Pancreas (tissue), 10 donors: ENCODE measurements around the gene PTTG1IP. TPM values are rescaled to one million over a fixed set of nuclear protein-coding genes. Genes with fewer than 3 reads are reported as not detected.

Experiments used
- ATAC-seq, 4 donors: fragments of 200-7000 bp; cut with Tn5 transposase; one replicate each; pipeline versions ENCODE4 v1.8.0 to v1.9.1; 2020; ENCODE audit warnings: mild to moderate bottlenecking in 4 of 4, moderate library complexity in 4 of 4
- DNase-seq, 6 donors: peaks; one replicate each; pipeline ENCODE4 v3.0.0-alpha.2; 2020
- FAIRE-seq: peaks from 2 replicates; lab custom pipeline; 2012; peaks lifted over from hg19 to GRCh38; lab: Jason Lieb, UNC
- H3K27ac ChIP-seq, 4 donors: fragments of 200-600 bp; sonication (generic); 1 replicate in 3 of 4; 2 replicates in 1 of 4; pipeline versions ENCODE4 v1.5.0 to v1.8.0; 2020
- H3K27me3 ChIP-seq, 4 donors: fragments of 200-600 bp; one replicate each; pipeline ENCODE4 v1.8.0; 2021
- H3K36me3 ChIP-seq, 3 donors: fragments of 200-600 bp; sonication (generic) in 1 of 3; one replicate each; pipeline versions ENCODE4 v1.5.0 to v1.8.0; 2020 to 2021
- H3K4me1 ChIP-seq, 3 donors: fragments of 200-600 bp; one replicate each; pipeline ENCODE4 v1.8.0; 2021
- H3K4me3 ChIP-seq, 4 donors: fragments of 200-600 bp; sonication (generic) in 2 of 4; one replicate each; pipeline versions ENCODE4 v1.5.0 to v1.8.0; 2020 to 2021
- H3K9me3 ChIP-seq, 4 donors: fragments of 200-600 bp; one replicate each; pipeline ENCODE4 v1.8.0; 2021
- CTCF ChIP-seq, 4 donors: fragments of 200-600 bp; sonication (generic) in 3 of 4; IDR thresholded peaks; one replicate each; pipeline versions ENCODE4 v1.5.0 to v1.8.0; 2021; ENCODE audit warnings: antibody characterized with exemption in 4 of 4
- WGBS, 2 donors: extraction: QIAGEN DNeasy Blood & Tissue Kit; methylation state at CpG; one replicate each; pipeline ENCODE4 v1.1.7; 2013; 5-methylcytosine and 5-hydroxymethylcytosine counted together
- intact Hi-C, 3 donors: fragments of 100-400 bp; cut with DNase I; formaldehyde crosslinking; loops; one replicate each; pipeline versions ENCODE4 v1.11.1 to v1.14.2; 2022
- polyA plus RNA-seq, 2 donors: library from polyadenylated mRNA; stranded (reverse); fragments of 200-250 nt; gene quantifications; one replicate each; pipeline ENCODE4 v1.2.3, GENCODE V29; 2013
- total RNA-seq, 6 donors: library from RNA; stranded (reverse); fragmentation: NEBNext Ultra II Directional in 4 of 6; extraction: Animal tissue kit (Norgen Biotek cat#: 25700) in 4 of 6; gene quantifications; one replicate each; pipeline versions ENCODE4 v1.2.1 to v1.2.4, GENCODE V29; 2021 to 2023
- donor health status: healthy with polysubstance abuse.
- donor health status: DM: no; HTN: no; CAD: no; lungs with moderate emphysema.
- donor health status: DM: no; HTN: no; CAD: no.
- donor health status: control.
- donor health status: control.
- donor health status: Bipolar disorder and iron deficiency.
- donor health status: DM: yes; HTN: yes; CAD: no.
- donor health status: DM: no; HTN: no; CAD: no.
- donor health status: DM: no; HTN: no; CAD: no.
- donor health status: DM: yes; HTN: yes; CAD: no.

PTTG1IP gene
- total and polyA plus RNA-seq, 8 donors: 44.9 to 118 (median 60.6) TPM

GRCh38 chr21:44905728-44906090 lies 32.2 kb upstream of the PTTG1IP start:
- Histone ChIP-seq H3K36me3 (no peaks in the 10 kb centered on the region), H3K4me3 (no peak overlapping the region), H3K27ac (no peak overlapping the region), H3K27me3 (no peaks in the 10 kb centered on the region), H3K4me1 (peaks cover 6 to 8% (median 7%) of the 10 kb centered on the region in 3 donors), H3K9me3 (no peaks in the 10 kb centered on the region)
- intact Hi-C loops: no loop called here
- WGBS, 2 donors: 58 to 75% methylated on average over 6 to 7 of the region's 7 CpGs
- DNase-seq: no peak
- no peak for FAIRE-seq
- TF ChIP-seq CTCF (IDR thresholded peaks at IDR 0.05): no peak
- ATAC-seq: peak in 1 of 4 donors; percentile 18

GRCh38 chr21:44905016-44905727 lies 31.7 kb upstream of the PTTG1IP start:
- 73 to 79% methylated on average over 21 to 22 of the region's 22 CpGs for WGBS, 2 donors
- Histone ChIP-seq H3K9me3 (no peaks in the 10 kb centered on the region), H3K4me3 (no peak overlapping the region), H3K4me1 (peaks cover 1 to 4% (median 2%) of the 10 kb centered on the region in 3 donors), H3K27ac (no peak overlapping the region), H3K36me3 (no peaks in the 10 kb centered on the region), H3K27me3 (no peaks in the 10 kb centered on the region)
- no peak for TF ChIP-seq CTCF (IDR thresholded peaks at IDR 0.05)
- DNase-seq (peak in 1 of 6 donors; percentile 59), FAIRE-seq (no peak), ATAC-seq (no peak)
- intact Hi-C loops: no loop called here

GRCh38 chr21:44904141-44904923 lies 30.8 kb upstream of the PTTG1IP start:
- TF ChIP-seq CTCF (IDR thresholded peaks at IDR 0.05): no peak
- Histone ChIP-seq H3K27ac (no peak overlapping the region), H3K4me1 (no peaks in the 10 kb centered on the region), H3K4me3 (no peak overlapping the region), H3K36me3 (no peaks in the 10 kb centered on the region), H3K9me3 (no peaks in the 10 kb centered on the region), H3K27me3 (no peaks in the 10 kb centered on the region)
- no peak for ATAC-seq
- no peak for DNase-seq
- FAIRE-seq: no peak
- intact Hi-C loops: no loop called here
- WGBS, 2 donors: 70 to 84% methylated on average over 14 of the region's 14 CpGs

- Histone ChIP-seq H3K27me3 (no peaks in the 10 kb centered on the region), H3K4me1 (no peaks in the 10 kb centered on the region), H3K36me3 (no peaks in the 10 kb centered on the region), H3K27ac (no peak overlapping the region), H3K4me3 (no peak overlapping the region), H3K9me3 (no peaks in the 10 kb centered on the region)
- FAIRE-seq (no peak), ATAC-seq (no peak), DNase-seq (peak in 1 of 6 donors; percentile 39)
- 54 to 66% methylated on average over 22 of the region's 22 CpGs for WGBS, 2 donors
- intact Hi-C loops: no loop called here
- TF ChIP-seq CTCF (IDR thresholded peaks at IDR 0.05): no peak
Measured at GRCh38 chr21:44903689-44904088, 30.2 kb upstream of the PTTG1IP start.
